HG03280 (cell line): ENCODE results near the gene PTOV1.

Experiments
- ATAC-seq: cut with Tn5 transposase; IDR thresholded peaks from one replicate; pipeline ENCODE4 v1.9.1; 2021; ENCODE audit warnings: mild to moderate bottlenecking, moderate library complexity; ENCODE audit not compliant: unreplicated experiment

Gene PTOV1

GRCh38 chr19:49843265-49843664, 7.7 kb upstream of the PTOV1 start:
- ATAC-seq, result no peak

DNA sequence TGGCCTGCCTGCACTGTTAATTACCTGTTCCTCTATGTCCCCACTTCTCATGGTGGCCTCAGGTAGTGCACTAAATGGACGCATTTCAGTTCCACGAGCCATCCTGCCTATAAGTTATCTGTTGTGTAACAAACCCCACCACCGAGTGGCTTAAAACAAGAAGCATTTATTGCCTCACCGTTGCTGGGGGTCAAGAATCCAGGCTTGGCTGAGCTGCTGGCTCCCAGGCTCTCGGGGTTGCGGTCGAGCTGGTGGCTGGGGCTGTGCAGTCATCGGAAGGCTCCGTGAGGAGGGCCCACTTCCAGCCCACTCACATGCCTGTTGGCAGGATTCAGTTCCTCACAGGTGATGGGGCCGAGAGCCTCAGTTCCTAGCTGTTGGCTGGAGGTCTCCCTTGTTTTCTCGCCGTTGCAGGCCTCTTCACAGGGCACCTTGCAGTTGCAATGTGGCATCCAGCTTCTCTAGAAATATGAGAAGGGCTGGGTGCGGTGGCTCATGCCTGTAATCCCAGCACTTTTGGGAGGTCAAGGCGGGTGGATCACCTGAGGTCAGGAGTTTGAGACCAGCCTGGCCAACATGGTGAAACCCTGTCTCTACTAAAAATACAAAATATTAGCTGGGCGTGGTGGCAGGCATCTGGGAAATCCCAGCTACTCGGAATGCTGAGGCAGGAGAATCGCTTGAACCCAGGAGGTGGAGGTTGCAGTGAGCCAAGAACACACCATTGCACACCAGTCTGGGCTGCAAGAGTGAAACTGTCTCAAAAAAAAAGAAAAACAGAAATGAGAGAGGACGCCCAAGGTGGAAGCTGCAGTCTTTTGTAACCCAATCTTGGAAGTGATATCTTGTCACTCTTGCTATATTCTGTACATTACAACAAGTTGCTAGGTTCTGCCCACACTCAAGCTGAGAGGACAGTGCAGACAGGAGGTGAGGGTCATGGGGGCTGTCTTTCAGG, 6.5 kb upstream of the PTOV1 start:
- ATAC-seq, result no peak

GRCh38 chr19:49845414-49845813, 5.5 kb upstream of the PTOV1 start:
- no peak for ATAC-seq

GRCh38 chr19:49846408-49846807, 4.6 kb upstream of the PTOV1 start:
- no peak for ATAC-seq

- ATAC-seq, result no peak
These were observed 2.9 kb upstream of the PTOV1 start for GRCh38 chr19:49847731-49848696.

DNA sequence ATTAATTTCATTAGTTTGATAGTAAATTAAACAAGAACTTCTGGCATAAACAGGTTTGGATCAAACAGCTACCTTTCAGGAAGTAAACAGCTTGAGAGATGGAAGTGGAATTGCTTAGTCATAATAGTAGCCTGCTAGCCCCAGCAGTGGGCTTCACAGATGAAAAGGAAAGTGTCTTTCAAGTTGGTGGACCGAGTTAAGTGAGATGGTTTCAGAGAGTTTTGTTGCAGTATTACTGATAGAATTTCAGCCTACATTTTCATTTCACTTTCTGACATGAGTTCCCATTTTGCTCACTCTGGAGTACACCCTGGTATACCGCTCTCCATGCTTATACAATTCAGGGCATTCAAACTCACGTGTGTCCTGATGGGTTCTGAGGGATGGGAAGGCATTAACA, 2.0 kb upstream of the PTOV1 start:
- no peak for ATAC-seq

- ATAC-seq, result no peak
These were observed 1.3 kb upstream of the PTOV1 start for GRCh38 chr19:49849433-49850220.

DNA sequence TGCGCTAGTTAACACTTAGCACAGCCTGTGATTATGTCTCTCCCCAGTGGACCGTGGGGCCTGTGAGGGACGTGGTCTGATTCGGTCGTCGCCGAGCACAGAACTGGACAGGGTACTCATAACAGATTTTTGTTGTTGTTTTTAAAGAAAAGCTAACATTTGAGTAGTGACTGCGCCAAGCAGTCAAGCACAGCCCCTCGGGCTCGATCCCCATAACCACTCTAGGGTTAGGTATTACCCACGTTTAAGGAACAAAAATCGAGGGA, 805 bp upstream of the PTOV1 start:
- ATAC-seq, result no peak

- peak; percentile 12 for ATAC-seq
These were observed 699 bp downstream of the PTOV1 start for GRCh38 chr19:49851456-49852259.

DNA sequence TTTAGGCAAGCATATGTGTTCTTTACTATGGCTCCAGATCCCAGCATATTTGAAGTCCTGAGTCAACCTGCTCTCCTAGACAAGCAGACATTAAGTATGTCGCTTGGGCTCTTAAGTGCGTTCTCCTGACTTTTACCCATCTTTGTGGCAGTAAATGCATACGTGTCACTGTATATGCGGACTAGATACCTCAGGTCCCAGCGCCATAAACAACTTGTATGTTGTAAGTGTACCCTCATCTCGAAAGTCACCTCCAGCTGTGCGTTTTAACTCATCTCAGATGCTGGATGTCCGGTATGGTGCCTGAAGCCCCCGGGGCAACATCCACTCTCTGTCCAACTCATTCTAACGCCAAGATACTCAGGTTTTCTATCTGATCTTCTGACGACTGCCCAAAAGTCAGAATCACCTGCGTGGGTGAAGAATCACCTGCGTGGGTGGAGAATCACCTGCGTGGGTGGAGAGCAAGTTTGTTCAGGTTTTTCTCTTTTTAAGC, 1.7 kb downstream of the PTOV1 start:
- ATAC-seq, result no peak

DNA sequence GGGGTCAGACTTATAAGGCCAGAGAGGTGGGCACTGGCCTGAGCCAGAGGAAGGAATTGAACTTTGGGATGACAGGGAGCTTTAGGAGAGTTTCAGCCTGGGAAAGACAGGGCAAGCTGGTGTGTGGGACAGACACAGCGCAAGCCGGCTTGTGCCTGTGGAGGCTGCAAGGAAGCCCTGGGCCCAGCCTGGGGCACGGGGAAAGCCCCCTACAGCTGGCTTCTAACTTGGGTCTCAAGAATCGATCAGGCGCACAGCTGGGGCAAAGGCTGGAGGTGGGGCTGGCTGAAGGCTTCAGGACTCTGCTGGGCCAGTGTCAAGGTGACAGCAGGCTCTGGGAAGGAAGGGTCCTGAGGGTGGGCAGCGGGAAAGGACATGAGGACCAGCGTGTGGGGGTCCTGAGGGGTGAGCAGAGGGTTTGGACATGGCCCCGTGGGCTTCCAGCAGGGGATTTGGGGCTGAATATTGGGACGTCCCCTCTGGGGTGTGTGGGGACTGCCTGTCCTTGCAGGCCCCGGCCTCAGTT, 3.0 kb downstream of the PTOV1 start:
- ATAC-seq, result no peak

DNA sequence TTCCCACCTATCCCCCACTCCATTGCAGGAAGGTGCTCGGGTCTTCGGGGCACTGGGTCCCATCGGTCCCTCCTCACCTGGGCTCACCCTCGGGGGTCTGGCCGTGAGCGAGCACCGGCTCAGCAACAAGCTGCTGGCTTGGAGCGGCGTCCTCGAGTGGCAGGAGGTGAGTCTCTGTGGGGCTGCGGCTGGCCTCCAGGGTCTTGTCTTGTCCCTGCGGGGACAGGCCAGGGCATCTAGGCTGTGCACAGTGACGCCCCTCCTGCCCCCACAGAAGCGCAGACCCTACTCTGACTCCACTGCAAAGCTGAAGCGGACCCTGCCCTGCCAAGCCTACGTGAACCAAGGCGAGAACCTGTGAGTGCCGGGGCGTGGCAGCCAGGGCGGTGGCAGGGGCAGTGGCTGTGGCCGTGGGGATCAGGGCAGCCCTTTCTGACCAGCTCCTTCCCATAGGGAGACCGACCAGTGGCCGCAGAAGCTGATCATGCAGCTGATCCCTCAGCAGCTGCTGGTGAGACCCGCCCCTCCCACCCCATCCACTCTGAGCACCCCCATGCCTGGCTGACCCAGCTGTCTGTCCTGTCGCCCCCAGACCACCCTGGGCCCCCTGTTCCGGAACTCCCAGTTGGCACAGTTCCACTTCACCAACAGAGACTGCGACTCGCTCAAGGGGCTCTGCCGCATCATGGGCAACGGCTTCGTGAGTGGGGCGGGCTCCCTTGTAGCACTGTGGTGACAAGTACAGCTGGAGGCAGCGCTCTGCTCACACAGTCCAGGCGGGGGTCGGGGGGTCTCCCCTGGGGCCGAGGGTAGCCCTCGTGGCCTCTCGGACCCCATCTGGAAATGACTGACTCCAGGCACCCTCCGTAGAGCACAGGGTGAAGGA, 3.7 kb downstream of the PTOV1 start:
- no peak for ATAC-seq

DNA sequence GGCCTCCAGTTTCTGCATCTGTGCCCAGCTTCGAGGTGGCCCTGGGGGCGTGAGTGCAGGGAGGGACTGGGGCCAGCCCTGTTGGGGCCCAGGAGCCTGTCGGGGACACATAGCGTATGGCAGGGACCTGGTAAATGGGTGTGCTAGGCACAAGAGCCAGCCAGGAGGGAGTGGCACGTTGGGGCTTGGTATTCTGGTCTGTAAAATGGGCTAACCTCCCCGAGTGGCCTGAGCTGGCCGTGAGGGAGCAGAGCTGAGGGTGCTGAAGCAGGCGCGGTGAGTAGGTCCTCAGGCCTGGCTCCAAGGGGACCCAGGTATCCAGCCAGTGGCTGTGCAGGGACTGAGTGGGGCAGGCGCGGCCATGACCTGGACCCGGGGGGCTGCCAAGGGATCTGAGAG, 4.3 kb downstream of the PTOV1 start:
- no peak for ATAC-seq

- ATAC-seq, result no peak
These were observed 5.0 kb downstream of the PTOV1 start for GRCh38 chr19:49855676-49856573.

DNA sequence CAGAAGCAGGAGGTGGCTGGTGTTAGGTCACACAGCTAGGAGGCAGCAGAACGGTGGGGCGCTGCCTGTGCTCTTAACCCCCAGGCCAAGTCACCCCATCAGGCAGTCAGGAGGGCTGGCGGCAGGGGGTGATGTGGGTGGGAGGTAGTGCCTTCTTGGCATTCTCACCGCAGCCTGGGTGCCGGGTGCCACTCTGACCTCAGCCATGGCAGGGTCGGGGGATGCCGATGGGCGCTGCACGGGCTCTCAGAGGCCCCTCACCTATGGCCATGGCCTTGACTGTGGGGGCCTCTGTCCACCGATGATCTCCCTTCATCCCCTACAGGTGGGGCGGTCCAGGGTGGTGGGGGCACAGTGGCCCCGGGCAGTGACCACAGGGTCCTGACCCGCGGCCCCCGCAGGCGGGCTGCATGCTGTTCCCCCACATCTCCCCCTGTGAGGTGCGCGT, 5.6 kb downstream of the PTOV1 start:
- no peak for ATAC-seq

DNA sequence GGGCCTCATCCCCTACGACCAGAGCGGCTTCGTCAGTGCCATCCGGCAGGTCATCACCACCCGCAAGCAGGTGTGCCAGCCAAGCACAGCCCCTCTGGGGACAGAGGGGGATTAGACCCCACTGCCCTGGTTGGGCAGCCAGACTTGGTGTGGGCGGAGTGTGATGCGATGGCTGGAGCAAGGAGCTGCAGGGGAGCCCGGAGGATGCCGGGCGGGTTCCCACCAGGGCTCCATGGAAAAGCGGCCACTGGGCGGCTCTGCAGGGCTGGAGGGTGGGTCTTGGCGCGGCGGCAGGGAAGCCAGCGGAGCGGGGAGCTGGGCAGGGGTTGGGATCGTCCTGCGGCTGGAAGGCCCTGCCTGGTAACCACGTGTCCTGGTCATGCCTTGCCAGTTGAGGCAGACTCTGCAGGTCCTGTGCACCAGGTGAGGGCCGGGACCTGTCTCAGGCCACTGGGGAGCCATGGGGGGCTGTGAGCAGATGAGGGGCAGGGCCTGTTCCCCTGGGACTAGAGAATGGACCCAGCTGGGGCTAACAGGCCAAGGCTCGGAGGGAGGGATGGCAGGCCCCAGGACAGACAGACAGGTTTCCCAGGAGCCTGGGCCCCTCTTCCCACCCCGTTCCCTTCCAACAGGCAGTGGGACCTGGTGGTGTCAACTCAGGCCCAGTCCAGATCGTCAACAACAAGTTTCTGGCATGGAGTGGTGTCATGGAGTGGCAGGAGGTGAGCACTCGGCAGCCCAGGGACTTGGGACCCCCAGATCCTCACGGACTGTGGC, 6.3 kb downstream of the PTOV1 start:
- no peak for ATAC-seq

DNA sequence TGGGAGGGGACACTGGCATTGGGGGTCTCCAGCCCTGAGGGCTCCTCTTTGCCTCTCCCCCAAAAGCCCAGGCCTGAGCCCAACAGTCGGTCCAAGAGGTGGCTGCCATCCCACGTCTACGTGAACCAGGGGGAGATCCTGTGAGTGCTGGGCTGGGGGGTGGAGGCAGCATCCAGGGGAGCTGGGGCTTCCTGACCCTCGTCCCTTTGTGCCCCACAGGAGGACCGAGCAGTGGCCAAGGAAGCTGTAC, 6.8 kb downstream of the PTOV1 start:
- ATAC-seq, result no peak
